ENCODE measurements around the gene TAF4B. TPM values are rescaled to one million over a fixed set of nuclear protein-coding genes. Genes with fewer than 3 reads are reported as not detected.

Gene TAF4B
- total and polyA plus RNA-seq, 2 donors (not counting 1 experiment from before 2014, with no cell fraction given) = 10.5 to 16.1 TPM

DNA sequence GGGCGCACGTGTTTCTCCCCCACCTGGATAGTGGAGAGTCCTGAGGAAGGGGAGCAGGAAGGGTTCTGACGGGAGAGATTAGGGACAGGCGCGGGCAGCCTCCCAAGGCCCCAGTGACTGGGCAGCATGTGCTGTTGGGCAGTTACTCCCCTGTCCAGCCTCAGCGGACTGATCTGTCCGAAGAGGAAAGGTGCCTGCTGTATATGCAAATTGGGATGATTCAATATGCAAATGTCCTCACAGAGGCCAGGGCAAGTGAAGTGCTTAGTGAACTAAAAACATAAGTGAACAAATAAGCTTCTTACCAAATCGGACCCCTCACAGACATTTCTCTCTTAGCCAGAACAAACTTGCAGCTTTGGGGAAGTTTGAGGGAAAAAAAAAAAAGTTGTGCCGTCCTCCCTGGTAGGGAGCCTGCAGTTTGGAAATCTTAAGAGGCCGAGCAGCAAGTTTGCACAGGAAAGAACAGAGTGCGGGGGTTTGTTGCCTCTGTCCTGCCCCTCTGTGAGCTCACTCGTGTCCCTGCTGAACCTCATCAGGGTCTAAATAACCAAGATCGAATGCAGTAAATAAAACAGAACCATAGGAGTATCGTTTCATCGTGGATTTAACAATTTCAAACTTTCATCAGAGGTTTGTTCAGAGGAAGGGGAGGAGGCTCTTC is 180.7 kb downstream of the TAF4B start:
- H4K20me1 ChIP-seq (ENCODE audit: control insufficient read depth, insufficient read depth, low read length, poor library complexity, severe bottlenecking) = no peaks in the 10 kb centered on the region
- POLR2A ChIA-PET = no interaction called here
- Mint-ChIP-seq H3K27ac (no peak overlapping the region), H3K4me1 (peaks cover 4% of the 10 kb centered on the region), H3K4me3 (no peak overlapping the region), H3K27me3 (no peaks in the 10 kb centered on the region), H3K9me3 (ENCODE audit: insufficient read depth) (no peaks in the 10 kb centered on the region)
- no peak overlapping the region for H3K9ac ChIP-seq (ENCODE audit: low read length)
- no peaks in the 10 kb centered on the region for H3K9me3 ChIP-seq (ENCODE audit: control extremely low read depth in 1 of 3, control insufficient read depth in 2 of 3, insufficient read depth in 1 of 3, low read length in 2 of 3)
- H2AFZ ChIP-seq (ENCODE audit: insufficient read depth, low read depth, low read length, poor library complexity, severe bottlenecking) = no peak overlapping the region
- DNase-seq = no peak
- 83% methylated on average over 9 of the region's 15 CpGs for WGBS (ENCODE audit: insufficient coverage)
- no peak overlapping the region for H3K4me3 ChIP-seq (ENCODE audit: control extremely low read depth in 1 of 5, extremely low read depth in 1 of 5, insufficient read depth in 1 of 5, low read depth in 2 of 5, low read length in 4 of 5)
- no peak overlapping the region for H3K27ac ChIP-seq (ENCODE audit: low read length in 2 of 2)
- CTCF ChIA-PET = interaction anchor here (0.7 kb wide), 1 partner anchor 851 kb away, joined by 3 read pairs; no protein-coding TSS in a partner anchor
- no peaks in the 10 kb centered on the region for H3K4me1 ChIP-seq (ENCODE audit: control insufficient read depth in 2 of 2, insufficient read depth in 2 of 2, low read length in 2 of 2)
- intact Hi-C loops (cut with micrococcal nuclease) = no loop called here
- no peak for ATAC-seq (ENCODE audit: low read depth)
- no peaks in the 10 kb centered on the region for H3K79me2 ChIP-seq (ENCODE audit: control insufficient read depth, insufficient read depth, low read length)
- H3K36me3 ChIP-seq (replicated peaks in 1 of 2; ENCODE audit: control extremely low read depth in 1 of 2, control insufficient read depth in 1 of 2, extremely low read depth in 1 of 2, insufficient read depth in 2 of 2, low read length in 1 of 2) = no peaks in the 10 kb centered on the region
- no peak for TF ChIP-seq CTCF (IDR thresholded peaks at IDR 0.05)
- no peak for TF ChIP-seq EZH2 (IDR thresholded peaks at IDR 0.05; ENCODE audit: borderline replicate concordance, insufficient read depth, low read depth, low read length, poor library complexity, severe bottlenecking)
- no peaks in the 10 kb centered on the region for H3K27me3 ChIP-seq (replicated peaks in 1 of 4; ENCODE audit: control extremely low read depth in 1 of 4, control insufficient read depth in 3 of 4, insufficient read depth in 4 of 4, low read length in 3 of 4)
- H3K4me2 ChIP-seq (replicated peaks; ENCODE audit: low read depth, low read length, poor library complexity, severe bottlenecking) = no peak overlapping the region

GRCh38 chr18:26407736-26408601 is 181.7 kb downstream of the TAF4B start:
- Histone ChIP-seq H3K9me3 (ENCODE audit: control extremely low read depth in 1 of 3, control insufficient read depth in 2 of 3, insufficient read depth in 1 of 3, low read length in 2 of 3) (no peaks in the 10 kb centered on the region), H3K9ac (ENCODE audit: low read length) (no peak overlapping the region), H3K27me3 (replicated peaks in 1 of 4; ENCODE audit: control extremely low read depth in 1 of 4, control insufficient read depth in 3 of 4, insufficient read depth in 4 of 4, low read length in 3 of 4) (no peaks in the 10 kb centered on the region), H3K36me3 (replicated peaks in 1 of 2; ENCODE audit: control extremely low read depth in 1 of 2, control insufficient read depth in 1 of 2, extremely low read depth in 1 of 2, insufficient read depth in 2 of 2, low read length in 1 of 2) (no peaks in the 10 kb centered on the region), H3K4me1 (ENCODE audit: control insufficient read depth in 2 of 2, insufficient read depth in 2 of 2, low read length in 2 of 2) (no peaks in the 10 kb centered on the region), H3K27ac (ENCODE audit: low read length in 2 of 2) (no peak overlapping the region), H3K79me2 (ENCODE audit: control insufficient read depth, insufficient read depth, low read length) (no peaks in the 10 kb centered on the region), H4K20me1 (ENCODE audit: control insufficient read depth, insufficient read depth, low read length, poor library complexity, severe bottlenecking) (no peaks in the 10 kb centered on the region), H3K4me3 (ENCODE audit: control extremely low read depth in 1 of 5, extremely low read depth in 1 of 5, insufficient read depth in 1 of 5, low read depth in 2 of 5, low read length in 4 of 5) (no peak overlapping the region), H2AFZ (ENCODE audit: insufficient read depth, low read depth, low read length, poor library complexity, severe bottlenecking) (no peak overlapping the region), H3K4me2 (replicated peaks; ENCODE audit: low read depth, low read length, poor library complexity, severe bottlenecking) (no peak overlapping the region)
- Mint-ChIP-seq H3K9me3 (ENCODE audit: insufficient read depth) (no peaks in the 10 kb centered on the region), H3K4me1 (peaks cover 4% of the 10 kb centered on the region), H3K4me3 (no peak overlapping the region), H3K27ac (no peak overlapping the region), H3K27me3 (no peaks in the 10 kb centered on the region)
- POLR2A ChIA-PET = no interaction called here
- ATAC-seq (ENCODE audit: low read depth) (no peak), DNase-seq (no peak)
- intact Hi-C loops (cut with micrococcal nuclease) = no loop called here
- TF ChIP-seq CTCF (IDR thresholded peaks at IDR 0.05) (no peak), EZH2 (IDR thresholded peaks at IDR 0.05; ENCODE audit: borderline replicate concordance, insufficient read depth, low read depth, low read length, poor library complexity, severe bottlenecking) (no peak)
- WGBS (ENCODE audit: insufficient coverage) = 96% methylated on average over 12 of the region's 16 CpGs
- CTCF ChIA-PET = interaction anchor here (0.7 to 1.1 kb wide), 2 partner anchors 24 to 852 kb away, joined by 3 read pairs; no protein-coding TSS in a partner anchor
